Measurements from ENCODE around the gene STAG3.
"Not testable (repeated sequence)": the region's sequence is repeated elsewhere in the genome, so short reads cannot be mapped to it uniquely, and the experiment has no call there.

Gene STAG3

GRCh38 chr7:100177045-100178001 lies at the start of gene STAG3, which contains the start of gene GPC2:
STAG3 (plus strand) TSS chr7:100177918; CDS start chr7:100180557, 2,639 bp downstream.
GPC2 (minus strand) TSS chr7:100177381; CDS start chr7:100177199, 182 bp downstream.
- DNase-seq = peak; percentile 98

- DNase-seq = no peak
Measured at GRCh38 chr7:100128637-100128963, 49.1 kb upstream of the STAG3 start.

- DNase-seq = not testable (repeated sequence)
Measured at GRCh38 chr7:100130220-100130607, 47.5 kb upstream of the STAG3 start.

GRCh38 chr7:100130608-100131453 lies 46.9 kb upstream of the STAG3 start:
- peak; percentile 46 for DNase-seq

- DNase-seq = no peak
Measured at GRCh38 chr7:100132126-100132525, 45.6 kb upstream of the STAG3 start.

GRCh38 chr7:100132697-100133151 lies 45.0 kb upstream of the STAG3 start:
- DNase-seq = peak; percentile 53

- no peak for DNase-seq
Measured at GRCh38 chr7:100137851-100138760, 39.6 kb upstream of the STAG3 start.

GRCh38 chr7:100141555-100141949 lies 36.2 kb upstream of the STAG3 start:
- no peak for DNase-seq

GRCh38 chr7:100142461-100142860 lies 35.3 kb upstream of the STAG3 start:
- no peak for DNase-seq

- not testable (repeated sequence) for DNase-seq
Measured at GRCh38 chr7:100146350-100146749, 31.4 kb upstream of the STAG3 start.

GRCh38 chr7:100147278-100147677 lies 30.4 kb upstream of the STAG3 start:
- no peak for DNase-seq

GRCh38 chr7:100148225-100148558 lies 29.5 kb upstream of the STAG3 start:
- DNase-seq = no peak

GRCh38 chr7:100148559-100149328 lies 29.0 kb upstream of the STAG3 start, which contains the start of gene LAMTOR4:
LAMTOR4 (plus strand) TSS chr7:100148918; CDS start chr7:100148973, 55 bp downstream.
- DNase-seq = peak; percentile 99

- DNase-seq = no peak
Measured at GRCh38 chr7:100152404-100152803, 25.3 kb upstream of the STAG3 start.

GRCh38 chr7:100152937-100153666 lies 24.6 kb upstream of the STAG3 start:
- no peak for DNase-seq

- no peak for DNase-seq
Measured at GRCh38 chr7:100153708-100154535, 23.8 kb upstream of the STAG3 start.

- no peak for DNase-seq
Measured at GRCh38 chr7:100154651-100155491, 22.8 kb upstream of the STAG3 start.

- no peak for DNase-seq
Measured at GRCh38 chr7:100155553-100156317, 22.0 kb upstream of the STAG3 start.
